Measurements from ENCODE around the gene LBR.

DNA sequence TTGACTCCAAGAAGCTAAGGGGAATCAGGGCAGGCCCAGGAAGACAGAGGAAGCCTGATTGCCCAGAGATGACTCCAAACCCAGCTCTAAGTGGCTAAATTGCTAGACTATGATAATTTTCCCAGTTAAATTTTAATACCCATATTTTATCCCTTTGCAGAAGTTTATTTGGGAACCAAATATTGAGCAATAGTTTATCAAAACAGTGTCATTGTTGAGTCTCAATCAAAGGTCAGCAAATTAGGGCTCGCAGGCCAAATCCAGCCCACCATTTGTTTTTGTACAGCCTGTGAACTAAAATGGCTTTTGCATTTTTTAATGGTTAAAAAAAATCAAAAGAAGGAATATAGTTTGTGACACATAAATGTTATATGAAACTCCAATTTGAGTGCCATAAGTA, 47.1 kb downstream of the LBR start:
- TF ChIP-seq, protein P1, sequence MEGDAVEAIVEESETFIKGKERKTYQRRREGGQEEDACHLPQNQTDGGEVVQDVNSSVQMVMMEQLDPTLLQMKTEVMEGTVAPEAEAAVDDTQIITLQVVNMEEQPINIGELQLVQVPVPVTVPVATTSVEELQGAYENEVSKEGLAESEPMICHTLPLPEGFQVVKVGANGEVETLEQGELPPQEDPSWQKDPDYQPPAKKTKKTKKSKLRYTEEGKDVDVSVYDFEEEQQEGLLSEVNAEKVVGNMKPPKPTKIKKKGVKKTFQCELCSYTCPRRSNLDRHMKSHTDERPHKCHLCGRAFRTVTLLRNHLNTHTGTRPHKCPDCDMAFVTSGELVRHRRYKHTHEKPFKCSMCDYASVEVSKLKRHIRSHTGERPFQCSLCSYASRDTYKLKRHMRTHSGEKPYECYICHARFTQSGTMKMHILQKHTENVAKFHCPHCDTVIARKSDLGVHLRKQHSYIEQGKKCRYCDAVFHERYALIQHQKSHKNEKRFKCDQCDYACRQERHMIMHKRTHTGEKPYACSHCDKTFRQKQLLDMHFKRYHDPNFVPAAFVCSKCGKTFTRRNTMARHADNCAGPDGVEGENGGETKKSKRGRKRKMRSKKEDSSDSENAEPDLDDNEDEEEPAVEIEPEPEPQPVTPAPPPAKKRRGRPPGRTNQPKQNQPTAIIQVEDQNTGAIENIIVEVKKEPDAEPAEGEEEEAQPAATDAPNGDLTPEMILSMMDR (IDR thresholded peaks at IDR 0.05; ENCODE audit: borderline replicate concordance, extremely low read depth, low read length, poor library complexity, severe bottlenecking): no peak
- TF ChIP-seq EZH2 (IDR thresholded peaks at IDR 0.05; ENCODE audit: borderline replicate concordance, low read depth, low read length, severe bottlenecking): no peak
